OCI-LY7 (cell line): Measurements from ENCODE around the gene HIGD1C. TPM values are rescaled to one million over a fixed set of nuclear protein-coding genes. Genes with fewer than 3 reads are reported as not detected.

Source experiments
- BruUV-seq: library from RNA; stranded (reverse); fragments of 400-500 nt; replicated peaks from 2 replicates; lab custom pipeline; 2021; lab: Mats Ljungman, UMichigan
- CTCF ChIA-PET: fragments of 300-600 bp; sonication (Branson Sonifier 250); formaldehyde crosslinking; loops from one replicate; lab custom pipeline; 2022; ENCODE audit warnings: antibody characterized with exemption; ENCODE audit not compliant: unreplicated experiment; lab: Charles Lee
- POLR2A ChIA-PET: fragments of 300-600 bp; sonication (Branson Sonifier 250); formaldehyde crosslinking; loops from one replicate; lab custom pipeline; 2022; ENCODE audit warnings: antibody characterized with exemption; lab: Charles Lee
- DNase-seq: peaks from one replicate; pipeline ENCODE4 v3.0.0-alpha.2; 2015; ENCODE audit warnings: low spot score
- H2AFZ ChIP-seq: fragments of 200-600 bp; sonication (generic), shearing (Covaris generic); 2 replicates; pipeline ENCODE4 v1.6.1; 2014; ENCODE audit warnings: mild to moderate bottlenecking, antibody characterized with exemption, low read length, moderate library complexity
- H3K27ac ChIP-seq: fragments of 200-600 bp; sonication (generic); 2 replicates; pipeline ENCODE4 v1.5.1; 2014; ENCODE audit warnings: mixed run types, low read depth, mild to moderate bottlenecking, moderate library complexity, low read length, inconsistent platforms; ENCODE audit not compliant: poor library complexity, severe bottlenecking
- H3K36me3 ChIP-seq: fragments of 200-600 bp; sonication (generic); 2 replicates; pipeline ENCODE4 v1.6.1; 2014; ENCODE audit warnings: mild to moderate bottlenecking, antibody characterized with exemption, low read length, moderate library complexity, mixed read lengths; ENCODE audit not compliant: insufficient read depth
- H3K4me1 ChIP-seq: fragments of 200-600 bp; sonication (generic); 2 replicates; pipeline ENCODE4 v1.5.1; 2014; ENCODE audit warnings: mild to moderate bottlenecking, low read length; ENCODE audit not compliant: insufficient read depth, poor library complexity, severe bottlenecking
- H3K4me2 ChIP-seq: fragments of 200-600 bp; sonication (generic); 2 replicates; pipeline ENCODE4 v1.6.1; 2014; ENCODE audit warnings: mild to moderate bottlenecking, low read length
- H3K4me3 ChIP-seq: fragments of 200-600 bp; sonication (generic); 2 replicates; pipeline ENCODE4 v1.5.1; 2014; ENCODE audit warnings: mild to moderate bottlenecking, low read depth, low read length; ENCODE audit not compliant: poor library complexity, severe bottlenecking
- H3K79me2 ChIP-seq: fragments of 200-600 bp; sonication (generic); 2 replicates; pipeline ENCODE4 v1.6.1; 2016; ENCODE audit warnings: low read depth, mild to moderate bottlenecking, low read length, moderate library complexity, mixed read lengths; ENCODE audit not compliant: insufficient read depth
- H3K9me2 ChIP-seq: fragments of 200-600 bp; sonication (generic); 2 replicates; pipeline ENCODE4 v1.6.1; 2016; ENCODE audit warnings: mild to moderate bottlenecking, low read length, mixed read lengths; ENCODE audit not compliant: insufficient read depth
- H3K9me3 ChIP-seq: fragments of 200-600 bp; sonication (generic); 2 replicates; pipeline ENCODE4 v1.6.1; 2014; ENCODE audit warnings: mild to moderate bottlenecking, mixed run types, low read length, mixed read lengths
- H4K20me1 ChIP-seq: fragments of 200-600 bp; sonication (generic); 2 replicates; pipeline ENCODE4 v1.6.1; 2014; ENCODE audit warnings: mild to moderate bottlenecking, antibody characterized with exemption, low read length, moderate library complexity, mixed read lengths; ENCODE audit not compliant: insufficient read depth
- CTCF ChIP-seq: fragments of 200-600 bp; sonication (generic); conservative IDR thresholded peaks from 2 replicates; pipeline ENCODE4 v1.5.1; 2014; ENCODE audit warnings: mild to moderate bottlenecking, antibody characterized with exemption, low read length, moderate library complexity, mixed read lengths
- EZH2phosphoT487 ChIP-seq: fragments of 200-600 bp; sonication (generic); IDR thresholded peaks from 2 replicates; pipeline ENCODE4 v1.6.1; 2018; ENCODE audit warnings: low read depth, borderline replicate concordance, mild to moderate bottlenecking, mixed run types, antibody characterized with exemption, low read length, moderate library complexity, mixed read lengths
- intact Hi-C: fragments of 100-400 bp; cut with micrococcal nuclease; formaldehyde crosslinking; loops from one replicate; pipeline ENCODE4 v1.10.0; 2022; ENCODE audit not compliant: unreplicated experiment
- total RNA-seq, 2 experiments: library from RNA; depleted of rRNA in 1 of 2; stranded (reverse); fragments of >200 nt in 1 of 2; shearing (Covaris generic) in 1 of 2; gene quantifications; 2 replicates each; pipeline ENCODE4 v1.2.3, GENCODE V29; 2014 to 2022

The HIGD1C gene
- total RNA-seq, 2 experiments from 2014 or later = not detected

GRCh38 chr12:50961708-50962107 lies 9.4 kb downstream of the HIGD1C start:
- H3K4me2 ChIP-seq = no peak overlapping the region
- CTCF ChIA-PET = no interaction called here
- H3K79me2 ChIP-seq = no peaks in the 10 kb centered on the region

GRCh38 chr12:50964432-50964831 lies 12.1 kb downstream of the HIGD1C start:
- H4K20me1 ChIP-seq = no peaks in the 10 kb centered on the region
- no peak for DNase-seq
- H3K36me3 ChIP-seq = no peaks in the 10 kb centered on the region
- no peaks in the 10 kb centered on the region for H3K9me2 ChIP-seq
- ChIA-PET POLR2A (no interaction called here), CTCF (no interaction called here)
- no peak overlapping the region for H3K4me3 ChIP-seq
- H3K4me1 ChIP-seq = peaks cover 7% of the 10 kb centered on the region
- H3K79me2 ChIP-seq = no peaks in the 10 kb centered on the region
- TF ChIP-seq CTCF (no peak), EZH2phosphoT487 (no peak)
- H3K4me2 ChIP-seq = no peak overlapping the region
- BruUV-seq = no TSS peak
- H3K27ac ChIP-seq = no peak overlapping the region
- no peaks in the 10 kb centered on the region for H3K9me3 ChIP-seq
- intact Hi-C loops = no loop called here
- H2AFZ ChIP-seq = no peak overlapping the region

More at GRCh38 chr12:50961708-50962107, 9.4 kb downstream of the HIGD1C start:
- no peaks in the 10 kb centered on the region for H3K36me3 ChIP-seq
- BruUV-seq = no TSS peak
- no peak for DNase-seq
- TF ChIP-seq CTCF (no peak), EZH2phosphoT487 (no peak)
- H2AFZ ChIP-seq = no peak overlapping the region
- H3K9me3 ChIP-seq = no peaks in the 10 kb centered on the region
- no peaks in the 10 kb centered on the region for H3K9me2 ChIP-seq
- POLR2A ChIA-PET = no interaction called here
- H3K4me1 ChIP-seq = peaks cover 12% of the 10 kb centered on the region
- no peak overlapping the region for H3K4me3 ChIP-seq
- no peak overlapping the region for H3K27ac ChIP-seq
- no peaks in the 10 kb centered on the region for H4K20me1 ChIP-seq
- intact Hi-C loops = no loop called here

- intact Hi-C loops = no loop called here
- no peak overlapping the region for H3K4me2 ChIP-seq
- H3K36me3 ChIP-seq = peaks cover 8% of the 10 kb centered on the region; the same call in 1 of the 2 replicates
- H3K79me2 ChIP-seq = no peaks in the 10 kb centered on the region
- no peak overlapping the region for H2AFZ ChIP-seq
- H3K9me3 ChIP-seq = no peaks in the 10 kb centered on the region
- DNase-seq = no peak
- H3K4me3 ChIP-seq = no peak overlapping the region
- H4K20me1 ChIP-seq = no peaks in the 10 kb centered on the region
- no peaks in the 10 kb centered on the region for H3K9me2 ChIP-seq
- no peaks in the 10 kb centered on the region for H3K4me1 ChIP-seq
- no TSS peak for BruUV-seq
- no peak overlapping the region for H3K27ac ChIP-seq
- CTCF ChIA-PET = no interaction called here
- TF ChIP-seq EZH2phosphoT487 (no peak), CTCF (no peak)
- POLR2A ChIA-PET = interaction anchor here (1.0 kb wide), 1 partner anchor 14 kb away, joined by 4 read pairs; no protein-coding TSS in a partner anchor
Observed at GRCh38 chr12:50971946-50972345, 19.6 kb downstream of the HIGD1C start.
